PC-3 (cell line): ENCODE data around the gene KCNK3. TPM values are rescaled to one million over a fixed set of nuclear protein-coding genes. Genes with fewer than 3 reads are reported as not detected.

Experiments used
- ATAC-seq: fragments of 200-7000 bp; cut with Tn5 transposase; 2 replicates; pipeline ENCODE4 v1.9.1; 2020; ENCODE audit warnings: mild to moderate bottlenecking, moderate library complexity
- BruUV-seq: library from RNA; stranded (reverse); fragments of 400-500 nt; replicated peaks from 2 replicates; lab custom pipeline; 2021; lab: Mats Ljungman, UMichigan
- CTCF ChIA-PET: fragments of 300-600 bp; sonication (Branson Sonifier 250); formaldehyde crosslinking; loops from one replicate; lab custom pipeline; 2022; ENCODE audit warnings: antibody characterized with exemption; lab: Charles Lee
- POLR2A ChIA-PET: fragments of 300-600 bp; sonication (Branson Sonifier 250); formaldehyde crosslinking; loops from one replicate; lab custom pipeline; 2022; ENCODE audit warnings: antibody characterized with exemption; ENCODE audit not compliant: unreplicated experiment; lab: Charles Lee
- DNase-seq: peaks from one replicate; pipeline ENCODE4 v3.0.0-alpha.2; 2015
- H2AFZ ChIP-seq: fragments of 300-600 bp; sonication (generic); 2 replicates; pipeline ENCODE4 v1.6.0; 2016; ENCODE audit warnings: antibody characterized with exemption, low read length
- H3F3A ChIP-seq: fragments of 300-600 bp; sonication (generic); one replicate; pipeline ENCODE4 v1.6.0; 2017; ENCODE audit warnings: antibody characterized with exemption, low read length, control low read depth, mild to moderate bottlenecking; ENCODE audit not compliant: unreplicated experiment
- H3K27ac ChIP-seq: fragments of 300-600 bp; sonication (generic); 2 replicates; pipeline ENCODE4 v1.5.1; 2016; ENCODE audit warnings: mild to moderate bottlenecking, low read length
- H3K27me3 ChIP-seq: fragments of 300-600 bp; sonication (generic); 2 replicates; pipeline ENCODE4 v1.6.1; 2016; ENCODE audit warnings: low read length, mixed read lengths
- H3K36me3 ChIP-seq: fragments of 300-600 bp; sonication (generic); 2 replicates; pipeline ENCODE4 v1.6.1; 2016; ENCODE audit warnings: low read depth, mixed run types, low read length, mixed read lengths
- H3K4me1 ChIP-seq: fragments of 300-600 bp; sonication (generic); 2 replicates; pipeline ENCODE4 v1.5.1; 2016; ENCODE audit warnings: low read length; ENCODE audit not compliant: insufficient read depth
- H3K4me2 ChIP-seq: fragments of 300-600 bp; sonication (generic); 2 replicates; pipeline ENCODE4 v1.6.0; 2016; ENCODE audit warnings: low read length
- H3K4me3 ChIP-seq: fragments of 300-600 bp; sonication (generic); 2 replicates; pipeline ENCODE4 v1.5.1; 2016; ENCODE audit warnings: mild to moderate bottlenecking, low read length, mixed read lengths
- H3K79me2 ChIP-seq: fragments of 300-600 bp; sonication (generic); 2 replicates; pipeline ENCODE4 v1.6.1; 2017; ENCODE audit warnings: low read length, mixed read lengths
- H3K9ac ChIP-seq: fragments of 300-600 bp; sonication (generic); 2 replicates; pipeline ENCODE4 v1.6.0; 2016; ENCODE audit warnings: mild to moderate bottlenecking, low read length
- H3K9me2 ChIP-seq: fragments of 300-600 bp; sonication (generic); replicated peaks from 2 replicates; pipeline ENCODE4 v1.6.1; 2016; ENCODE audit warnings: mixed run types, low read length, mixed read lengths
- H3K9me3 ChIP-seq: fragments of 300-600 bp; sonication (generic); 2 replicates; pipeline ENCODE4 v1.6.1; 2016; ENCODE audit warnings: low read length, mixed read lengths
- H4K20me1 ChIP-seq: fragments of 300-600 bp; sonication (generic); 2 replicates; pipeline ENCODE4 v1.6.1; 2016; ENCODE audit warnings: low read length, mixed read lengths
- CTCF ChIP-seq: fragments of 300-600 bp; sonication (generic); conservative IDR thresholded peaks from 2 replicates; pipeline ENCODE4 v1.5.1; 2017; ENCODE audit warnings: antibody characterized with exemption, low read depth, mild to moderate bottlenecking, low read length
- EZH2 ChIP-seq: fragments of 300-600 bp; sonication (generic); IDR thresholded peaks from one replicate; pipeline ENCODE4 v1.6.1; 2017; ENCODE audit warnings: antibody characterized with exemption, mild to moderate bottlenecking, low read length; ENCODE audit not compliant: unreplicated experiment
- EZH2phosphoT487 ChIP-seq: fragments of 300-600 bp; sonication (generic); IDR thresholded peaks from 2 replicates; pipeline ENCODE4 v1.6.1; 2018; ENCODE audit warnings: mild to moderate bottlenecking, antibody characterized with exemption, low read length, borderline replicate concordance
- intact Hi-C: fragments of 100-400 bp; cut with micrococcal nuclease; formaldehyde crosslinking; loops from 2 replicates; pipeline ENCODE4 v1.9.0; 2023
- total RNA-seq: library from RNA; depleted of rRNA; stranded (reverse); fragments of >200 nt; gene quantifications from 2 replicates; pipeline ENCODE4 v1.2.3, GENCODE V29; 2014

KCNK3 gene
- total RNA-seq, 1 experiment from 2014 or later, result 0.04 TPM

- Histone ChIP-seq H3K79me2 (no peaks in the 10 kb centered on the region), H3K4me3 (no peak overlapping the region), H3K9me3 (no peaks in the 10 kb centered on the region), H3K9ac (no peak overlapping the region), H3K4me2 (peak overlapping the region; percentile 25), H3K9me2 (no peaks in the 10 kb centered on the region), H3K27ac (peak overlapping the region; percentile 55), H3K36me3 (no peaks in the 10 kb centered on the region), H3F3A (no peaks in the 10 kb centered on the region), H4K20me1 (no peaks in the 10 kb centered on the region), H2AFZ (no peak overlapping the region), H3K27me3 (peaks cover 28% of the 10 kb centered on the region), H3K4me1 (peaks cover 21% of the 10 kb centered on the region)
- no TSS peak for BruUV-seq
- TF ChIP-seq EZH2, result no peak
- TF ChIP-seq CTCF, result no peak
- no peak for TF ChIP-seq EZH2phosphoT487
- CTCF ChIA-PET, result interaction anchor here (0.6 kb wide), 1 partner anchor 1567 kb away, joined by 5 read pairs; no protein-coding TSS in a partner anchor
- ATAC-seq (peak; percentile 97), DNase-seq (peak; percentile 97)
- POLR2A ChIA-PET, result no interaction called here
- intact Hi-C loops, result no loop called here
These were observed 3.9 kb downstream of the KCNK3 start for GRCh38 chr2:26696351-26696816.

GRCh38 chr2:26697425-26697824, 4.9 kb downstream of the KCNK3 start:
- Histone ChIP-seq H3K27me3 (peaks cover 18% of the 10 kb centered on the region), H3F3A (no peaks in the 10 kb centered on the region), H3K4me2 (no peak overlapping the region), H3K4me1 (peaks cover 21% of the 10 kb centered on the region), H3K9me2 (no peaks in the 10 kb centered on the region), H3K27ac (no peak overlapping the region), H3K9ac (no peak overlapping the region), H3K79me2 (no peaks in the 10 kb centered on the region), H3K36me3 (no peaks in the 10 kb centered on the region), H3K4me3 (no peak overlapping the region), H2AFZ (no peak overlapping the region), H3K9me3 (no peaks in the 10 kb centered on the region), H4K20me1 (no peaks in the 10 kb centered on the region)
- ChIA-PET CTCF (no interaction called here), POLR2A (no interaction called here)
- DNase-seq (no peak), ATAC-seq (no peak)
- TF ChIP-seq EZH2phosphoT487 (no peak), CTCF (no peak), EZH2 (no peak)
- intact Hi-C loops, result no loop called here
- no TSS peak for BruUV-seq

- H3K9me3 ChIP-seq, result no peaks in the 10 kb centered on the region
- POLR2A ChIA-PET, result no interaction called here
- H3K36me3 ChIP-seq, result no peaks in the 10 kb centered on the region
- H2AFZ ChIP-seq, result no peak overlapping the region
- no peak overlapping the region for H3K27ac ChIP-seq
- H3K79me2 ChIP-seq, result no peaks in the 10 kb centered on the region
- H3K9me2 ChIP-seq, result no peaks in the 10 kb centered on the region
- intact Hi-C loops, result no loop called here
- H3K27me3 ChIP-seq, result peaks cover 2% of the 10 kb centered on the region; the same call in 1 of the 2 replicates
- ATAC-seq (no peak), DNase-seq (no peak)
- H3K4me2 ChIP-seq, result no peak overlapping the region
- H3K4me1 ChIP-seq, result peaks cover 24% of the 10 kb centered on the region
- BruUV-seq, result no TSS peak
- no peak overlapping the region for H3K4me3 ChIP-seq
- no peaks in the 10 kb centered on the region for H4K20me1 ChIP-seq
- CTCF ChIA-PET, result no interaction called here
- TF ChIP-seq EZH2 (no peak), EZH2phosphoT487 (no peak), CTCF (no peak)
- H3K9ac ChIP-seq, result no peak overlapping the region
- no peaks in the 10 kb centered on the region for H3F3A ChIP-seq
These were observed 6.8 kb downstream of the KCNK3 start for GRCh38 chr2:26699295-26699694.
